ENCODE measurements around the gene CEP164. TPM values are rescaled to one million over a fixed set of nuclear protein-coding genes. Genes with fewer than 3 reads are reported as not detected.

The CEP164 gene
- total and polyA plus RNA-seq, 10 of the 15 experiments (the other 5 are each of a cell fraction or from before 2014, with no cell fraction given), result 4.2 to 31.2 (median 20.2) TPM

- TF ChIP-seq HSF1 (IDR thresholded peaks at IDR 0.05; ENCODE audit: low read depth, low read length) (no peak), FOXK2 (IDR thresholded peaks at IDR 0.05) (no peak), MXI1 (IDR thresholded peaks at IDR 0.05; ENCODE audit: low read depth, low read length) (no peak), BRCA1 (IDR thresholded peaks at IDR 0.05; ENCODE audit: low read depth, low read length) (no peak), MEF2B (IDR thresholded peaks at IDR 0.05; ENCODE audit: partially characterized antibody, poor library complexity, severe bottlenecking) (no peak), TARDBP (IDR thresholded peaks at IDR 0.05; ENCODE audit: borderline replicate concordance) (no peak), RBBP5 (conservative IDR thresholded peaks at IDR 0.05) (no peak), SPI1 (IDR thresholded peaks at IDR 0.05; ENCODE audit: borderline replicate concordance, insufficient read depth, low read depth, low read length) (no peak), KLF5 (IDR thresholded peaks at IDR 0.05; ENCODE audit: partially characterized antibody) (no peak), MTA3 (IDR thresholded peaks at IDR 0.05; ENCODE audit: borderline replicate concordance, low read length) (no peak; the same call in 1 of the 2 replicates), EZH2 (IDR thresholded peaks at IDR 0.05; ENCODE audit: borderline replicate concordance, control insufficient read depth, low read depth, low read length) (no peak), SUPT20H (IDR thresholded peaks at IDR 0.05; ENCODE audit: borderline replicate concordance, control insufficient read depth, low read depth, low read length) (no peak), GABPA (IDR thresholded peaks at IDR 0.05; ENCODE audit: low read depth) (no peak), HDAC2 (IDR thresholded peaks at IDR 0.05) (no peak), ZNF274 (IDR thresholded peaks at IDR 0.05; ENCODE audit: insufficient read depth, insufficient read length) (no peak), ZNF687 (IDR thresholded peaks at IDR 0.05) (no peak), BCL11A (IDR thresholded peaks at IDR 0.05; ENCODE audit: low read depth, low read length) (peak; percentile 83), RFX5 (IDR thresholded peaks at IDR 0.05; ENCODE audit: low read depth, low read length) (no peak), SMAD5 (IDR thresholded peaks at IDR 0.05; ENCODE audit: low read depth) (no peak), MYB (IDR thresholded peaks at IDR 0.05; ENCODE audit: borderline replicate concordance, low read depth, low read length) (no peak), CBX3 (IDR thresholded peaks at IDR 0.05; ENCODE audit: borderline replicate concordance, low read depth) (no peak), HCFC1 (IDR thresholded peaks at IDR 0.05; ENCODE audit: low read length) (no peak), SIN3A (IDR thresholded peaks at IDR 0.05; ENCODE audit: low read depth, low read length) (no peak), SP1 (IDR thresholded peaks at IDR 0.05; ENCODE audit: low read depth, low read length) (no peak), FOS (IDR thresholded peaks at IDR 0.05; ENCODE audit: borderline replicate concordance, extremely low read depth, insufficient read length) (no peak), WRNIP1 (IDR thresholded peaks at IDR 0.05; ENCODE audit: borderline replicate concordance, low read depth, low read length) (no peak), TBL1XR1 (IDR thresholded peaks at IDR 0.05; ENCODE audit: low read depth, low read length) (no peak), POLR2AphosphoS5 (IDR thresholded peaks at IDR 0.05; ENCODE audit: low read length) (no peak)
These were observed 128.5 kb downstream of the CEP164 start (continued) for GRCh38 chr11:117456027-117456720.

Measured in GM12878 (cell line).